ENCODE data around the gene SLC16A10. TPM values are rescaled to one million over a fixed set of nuclear protein-coding genes. Genes with fewer than 3 reads are reported as not detected.
"Not testable (repeated sequence)": the region's sequence is repeated elsewhere in the genome, so short reads cannot be mapped to it uniquely, and the experiment has no call there.

Gene SLC16A10
- total RNA-seq, 4 donors from 2014 or later, result 35.6 to 50.9 (median 43.9) TPM

- intact Hi-C loops (cut with DNase I; ENCODE audit: low total_unique reads), result no loop called here
These were observed 30.1 kb upstream of the SLC16A10 start for GRCh38 chr6:111057074-111057752.

GRCh38 chr6:111061508-111061907 lies 25.8 kb upstream of the SLC16A10 start:
- no peak for DNase-seq (ENCODE audit: low spot score in 2 of 2)
- TF ChIP-seq CTCF (IDR thresholded peaks at IDR 0.05) (no peak), POLR2A (IDR thresholded peaks at IDR 0.05) (no peak)
- intact Hi-C loops (cut with DNase I; ENCODE audit: low total_unique reads), result no loop called here
- no peak overlapping the region for H3K4me3 ChIP-seq (ENCODE audit: low read depth, poor library complexity, severe bottlenecking)
- 82 to 84% methylated on average over 5 of the region's 5 CpGs for WGBS, 2 donors

More at GRCh38 chr6:111057074-111057752, 30.1 kb upstream of the SLC16A10 start:
- WGBS, 2 donors, result 32 to 43% methylated on average over 12 of the region's 12 CpGs
- DNase-seq (ENCODE audit: low spot score in 2 of 2), result no peak
- no peak overlapping the region for H3K4me3 ChIP-seq (ENCODE audit: low read depth, poor library complexity, severe bottlenecking)
- TF ChIP-seq POLR2A (IDR thresholded peaks at IDR 0.05) (no peak), CTCF (IDR thresholded peaks at IDR 0.05) (no peak)

GRCh38 chr6:111061985-111062384 lies 25.3 kb upstream of the SLC16A10 start:
- DNase-seq (ENCODE audit: low spot score in 2 of 2); intact Hi-C loops (cut with DNase I; ENCODE audit: low total_unique reads); H3K4me3 ChIP-seq (ENCODE audit: low read depth, poor library complexity, severe bottlenecking): not testable (repeated sequence)
- 91 to 92% methylated on average over 5 of the region's 5 CpGs for WGBS, 2 donors

- DNase-seq (ENCODE audit: low spot score in 2 of 2); H3K4me3 ChIP-seq (ENCODE audit: low read depth, poor library complexity, severe bottlenecking); intact Hi-C loops (cut with DNase I; ENCODE audit: low total_unique reads): not testable (repeated sequence)
- WGBS, 2 donors, result 92 to 97% methylated on average over 5 of the region's 5 CpGs
These were observed 24.4 kb upstream of the SLC16A10 start for GRCh38 chr6:111062860-111063259.

GRCh38 chr6:111068109-111068865 lies 19.0 kb upstream of the SLC16A10 start:
- TF ChIP-seq POLR2A (IDR thresholded peaks at IDR 0.05) (no peak), CTCF (IDR thresholded peaks at IDR 0.05) (no peak)
- 38 to 47% methylated on average over 8 of the region's 8 CpGs for WGBS, 2 donors
- intact Hi-C loops (cut with DNase I; ENCODE audit: low total_unique reads), result no loop called here
- no peak for DNase-seq (ENCODE audit: low spot score in 2 of 2)
- H3K4me3 ChIP-seq (ENCODE audit: low read depth, poor library complexity, severe bottlenecking), result no peak overlapping the region

- WGBS, 2 donors, result 58 to 65% methylated on average over 2 of the region's 2 CpGs
These were observed 18.5 kb upstream of the SLC16A10 start for GRCh38 chr6:111068866-111069234.

More at GRCh38 chr6:111068866-111069234, 18.5 kb upstream of the SLC16A10 start:
- no peak overlapping the region for H3K4me3 ChIP-seq (ENCODE audit: low read depth, poor library complexity, severe bottlenecking)
- TF ChIP-seq CTCF (IDR thresholded peaks at IDR 0.05) (no peak), POLR2A (IDR thresholded peaks at IDR 0.05) (no peak)
- DNase-seq (ENCODE audit: low spot score in 2 of 2), result no peak
- intact Hi-C loops (cut with DNase I; ENCODE audit: low total_unique reads), result no loop called here

Data from lower leg skin (tissue), 4 donors.